HepG2 (cell line): ENCODE measurements around the gene JAK2.

ENCODE experiments used
- ARNTL ChIP-seq: sonication (generic); formaldehyde crosslinking; IDR thresholded peaks from 2 replicates; pipeline ENCODE4 v1.4.0; 2020; ENCODE audit warnings: mild to moderate bottlenecking, missing genetic modification reagents
- EZH2 ChIP-seq: conservative IDR thresholded peaks from 2 replicates; pipeline ENCODE4 v1.6.1; 2012; ENCODE audit warnings: mild to moderate bottlenecking, low read depth, low read length, moderate library complexity
- NR3C1 ChIP-seq: sonication (generic); formaldehyde crosslinking; IDR thresholded peaks from 2 replicates; pipeline ENCODE4 v1.4.0; 2020; ENCODE audit warnings: missing genetic modification reagents

- TF ChIP-seq ARNTL (CRISPR knock-in tag), result no peak
- no peak for TF ChIP-seq NR3C1
- no peak for TF ChIP-seq EZH2
Observed at GRCh38 chr9:5099466-5099865, 114.4 kb downstream of the JAK2 start.
